MG63 (cell line): ENCODE measurements around the gene EPRS1. TPM values are rescaled to one million over a fixed set of nuclear protein-coding genes. Genes with fewer than 3 reads are reported as not detected.
A peak's percentile ranks its signal among the peaks of the same experiment; 100 is the strongest.
"Not testable (repeated sequence)": the region's sequence is repeated elsewhere in the genome, so short reads cannot be mapped to it uniquely, and the experiment has no call there.

Experiments
- DNase-seq: peaks from one replicate; pipeline ENCODE4 v3.0.0-alpha.2; 2020
- H3K27me3 ChIP-seq: fragments of 250-450 bp; sonication (Bioruptor Pico); 2 replicates; pipeline ENCODE4 v1.5.1; 2020; ENCODE audit warnings: mild to moderate bottlenecking, moderate library complexity
- H3K36me3 ChIP-seq: fragments of 250-450 bp; sonication (Bioruptor Pico); 2 replicates; pipeline ENCODE4 v1.5.1; 2020; ENCODE audit warnings: mild to moderate bottlenecking, moderate library complexity
- H3K4me3 ChIP-seq: fragments of 250-450 bp; sonication (Bioruptor Pico); 2 replicates; pipeline ENCODE4 v1.5.1; 2020; ENCODE audit warnings: mild to moderate bottlenecking, moderate library complexity
- H3K9me3 ChIP-seq: fragments of 250-450 bp; sonication (Bioruptor Pico); 2 replicates; pipeline ENCODE4 v1.5.1; 2020; ENCODE audit warnings: mild to moderate bottlenecking, moderate library complexity
- total RNA-seq: library from RNA; depleted of rRNA; stranded (reverse); fragments of >200 nt; shearing (Covaris generic); gene quantifications from 2 replicates; pipeline ENCODE4 v1.2.3, GENCODE V29; 2014; ENCODE audit warnings: low replicate concordance; rRNA removed

The EPRS1 gene
- total RNA-seq: 95.3 and 106 TPM in 2 replicates

DNA sequence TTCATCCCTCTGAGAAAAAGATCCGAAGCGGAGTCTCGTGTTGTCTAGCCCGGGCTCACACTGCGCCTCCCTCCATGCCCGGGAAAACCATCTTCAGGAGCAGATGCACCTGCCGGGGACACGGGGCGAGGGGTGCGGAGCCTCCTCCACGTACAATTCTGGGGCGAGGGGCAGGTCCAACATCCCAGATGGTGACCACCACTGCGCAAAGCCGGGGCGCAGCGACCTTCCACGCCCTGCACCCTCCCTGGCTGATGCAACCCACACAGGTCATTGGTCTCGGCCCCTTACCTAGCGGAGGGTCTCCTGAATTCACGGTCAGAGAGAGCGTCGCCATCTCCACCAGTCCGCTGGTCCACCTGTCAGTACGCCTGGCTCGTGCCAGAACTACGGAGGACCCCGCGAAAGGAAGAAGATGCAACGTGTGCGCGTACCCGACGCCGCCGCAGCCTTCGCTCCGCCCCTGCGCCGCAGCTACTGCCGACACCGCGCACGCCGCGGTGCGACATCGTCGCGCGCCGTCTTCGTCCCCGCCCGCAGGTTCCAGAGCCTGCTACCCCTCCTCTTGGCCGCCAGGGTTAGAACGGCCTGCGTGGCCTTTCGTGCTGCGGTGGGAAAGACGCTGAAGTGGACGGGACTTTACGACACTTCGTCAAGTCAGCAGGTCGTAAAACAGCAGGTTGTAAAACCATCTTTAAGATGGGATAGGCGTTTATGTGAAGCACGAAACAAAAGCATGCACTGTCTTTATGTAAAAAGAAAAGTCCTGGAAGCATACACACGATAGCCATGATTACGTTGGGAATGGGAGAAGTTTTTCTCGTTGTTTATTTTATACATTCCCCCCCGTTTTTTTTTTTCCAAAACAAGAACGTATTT, at the start of gene EPRS1:
Gene EPRS1 (minus strand): TSS at position 454 of the 879 bp plus-strand sequence. CDS start 117 bp downstream, at position 337.
- Histone ChIP-seq H3K9me3 (no peaks in the 10 kb centered on the region), H3K36me3 (peaks cover 29% of the 10 kb centered on the region), H3K4me3 (peak within 1 kb of the TSS; percentile 89), H3K27me3 (no peaks in the 10 kb centered on the region)
- DNase-seq: peak; percentile 99

DNA sequence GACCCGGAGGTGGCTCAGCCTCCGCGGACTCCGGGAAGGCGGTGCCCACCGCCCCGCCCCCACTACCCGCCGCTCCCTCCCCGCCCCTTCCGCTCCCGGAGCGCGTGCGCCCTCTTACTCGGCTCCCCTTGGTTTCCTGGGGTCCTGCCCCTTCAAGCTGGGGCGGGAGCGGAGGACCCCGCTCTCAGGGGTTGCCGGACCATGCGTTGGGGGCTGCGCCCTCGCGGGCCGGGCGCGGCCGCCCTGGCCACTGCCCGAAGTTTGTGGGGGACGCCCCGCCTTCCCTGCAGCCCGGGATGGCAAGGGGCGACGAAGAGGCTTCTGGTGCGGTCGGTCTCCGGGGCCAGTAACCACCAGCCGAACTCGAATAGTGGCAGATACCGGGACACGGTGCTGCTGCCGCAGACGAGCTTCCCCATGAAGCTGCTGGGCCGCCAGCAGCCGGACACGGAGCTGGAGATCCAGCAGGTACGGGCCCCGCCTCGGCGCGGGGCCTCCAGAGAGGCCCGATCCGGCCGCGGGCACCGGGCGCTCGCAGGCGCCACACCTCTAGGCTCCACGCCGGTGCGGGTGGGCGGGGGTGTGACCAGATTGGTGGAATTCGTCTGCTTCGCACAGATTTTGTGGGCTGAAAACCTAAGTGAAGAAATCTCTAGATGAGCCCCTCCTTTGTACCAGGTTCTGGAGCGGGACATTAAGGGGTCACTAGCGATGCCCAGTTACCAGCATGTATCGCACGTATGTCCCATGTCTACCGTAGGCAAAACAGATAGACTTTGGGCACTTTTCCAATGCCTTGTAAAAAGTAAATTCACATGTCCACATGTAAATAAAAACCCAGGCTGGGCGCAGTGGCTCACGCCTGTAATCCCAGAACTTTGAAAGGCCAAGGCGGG, 48.0 kb upstream of the EPRS1 start, which contains the start of gene IARS2:
Gene IARS2 (plus strand): TSS at position 117 of the 896 bp plus-strand sequence. CDS start 85 bp downstream, at position 202.
- Histone ChIP-seq H3K36me3 (peaks cover 36% of the 10 kb centered on the region), H3K9me3 (no peaks in the 10 kb centered on the region), H3K4me3 (peak within 1 kb of the TSS; percentile 100), H3K27me3 (no peaks in the 10 kb centered on the region)
- peak; percentile 93 for DNase-seq

DNA sequence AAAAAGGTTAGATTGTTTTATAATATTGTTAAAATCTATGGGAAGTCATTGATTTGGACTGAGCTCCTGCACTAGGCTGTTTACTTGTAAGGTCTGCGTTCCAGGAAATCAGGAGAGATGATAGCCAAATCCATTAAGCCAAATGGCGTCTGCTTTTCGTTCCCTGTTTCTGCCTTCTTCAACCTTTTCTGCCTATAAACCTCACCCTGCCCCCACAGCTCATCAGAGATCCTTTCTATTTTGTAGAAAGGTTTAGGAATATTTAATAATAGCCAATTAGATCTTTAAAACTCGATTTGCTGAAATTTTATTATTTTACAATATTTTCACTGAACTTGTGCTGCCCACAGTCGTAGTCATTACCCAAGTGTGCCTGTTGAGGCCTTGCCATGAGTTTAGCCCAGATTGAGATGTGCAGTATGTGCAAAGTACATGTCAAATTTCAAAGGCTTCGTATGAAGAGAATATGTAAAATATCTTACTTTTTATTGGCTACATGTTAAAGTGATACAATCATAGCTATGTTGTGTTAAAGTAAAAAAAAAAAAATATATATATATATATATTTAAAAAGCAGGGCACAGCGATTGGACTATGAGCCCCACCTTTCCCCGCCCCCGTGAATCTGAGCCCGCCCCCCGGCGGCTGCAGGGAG, 47.2 kb upstream of the EPRS1 start:
- no peak for DNase-seq
- H3K9me3 ChIP-seq: no peaks in the 10 kb centered on the region
- H3K36me3 ChIP-seq: peaks cover 30% of the 10 kb centered on the region
- H3K4me3 ChIP-seq: peak overlapping the region; percentile 100
- H3K27me3 ChIP-seq: no peaks in the 10 kb centered on the region

DNA sequence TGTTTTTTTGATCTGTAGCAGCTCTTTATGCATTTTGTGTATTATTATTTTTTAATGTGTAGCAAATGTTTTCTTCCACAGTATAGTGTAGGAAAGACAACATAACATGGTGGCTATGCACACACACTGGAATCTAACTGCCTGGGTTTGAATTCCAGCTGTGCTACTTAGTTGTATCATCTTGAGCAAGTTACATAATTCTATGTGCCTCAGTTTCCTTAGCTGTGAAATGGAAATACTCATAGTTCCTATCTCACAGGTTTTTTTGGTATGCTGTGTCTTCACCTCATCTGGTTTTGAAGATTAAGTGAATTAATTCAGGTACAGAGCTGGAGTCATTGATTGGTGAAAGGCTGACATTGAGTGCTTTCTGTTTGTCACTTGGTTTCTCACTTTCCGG, 46.4 kb upstream of the EPRS1 start:
- no peak for DNase-seq
- no peak overlapping the region for H3K4me3 ChIP-seq

DNA sequence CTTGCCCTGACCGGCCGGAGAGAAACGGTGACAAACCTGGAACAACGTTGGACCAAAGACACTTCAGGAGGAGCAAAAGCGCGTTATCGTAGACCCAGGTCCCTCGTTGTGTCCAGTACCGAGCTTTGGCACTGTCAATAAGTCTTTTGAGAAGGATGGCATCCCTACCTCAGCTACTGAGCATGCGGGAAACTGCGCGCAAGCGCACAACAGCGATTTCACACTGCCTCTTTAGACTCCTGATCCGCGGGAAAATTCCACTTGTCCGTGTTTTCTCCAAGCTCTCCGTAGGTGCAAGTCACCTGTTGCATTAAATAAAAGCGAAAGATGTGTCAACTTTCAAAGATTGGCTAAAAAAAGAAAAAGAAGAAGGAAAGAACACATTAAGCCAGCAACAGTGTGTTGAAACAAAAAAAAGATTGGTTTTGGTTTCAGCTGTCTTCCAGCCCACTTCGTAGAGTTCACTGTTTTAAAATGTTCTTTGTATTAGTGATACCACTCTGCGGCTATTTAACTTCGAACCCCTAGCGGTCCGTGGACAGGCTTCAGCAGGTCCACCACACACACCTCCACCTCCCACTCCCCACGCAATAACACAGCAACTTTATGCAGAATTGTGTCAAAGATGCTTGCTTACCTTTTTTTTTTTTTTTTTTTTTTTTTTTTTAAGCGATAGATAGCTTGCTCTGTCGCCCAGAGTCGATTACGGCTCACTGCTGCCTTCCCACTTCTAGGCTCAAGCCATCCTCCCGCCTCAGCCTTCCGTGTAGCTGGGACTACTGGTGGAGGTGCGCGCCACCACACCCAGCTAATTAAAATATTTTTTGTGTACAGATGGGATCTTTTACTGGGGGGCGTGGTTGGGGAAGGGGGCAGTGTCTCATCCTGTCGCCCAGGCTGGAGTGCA, 43.6 kb upstream of the EPRS1 start, which contains the start of gene BPNT1:
Gene BPNT1 (minus strand): TSS at position 139 of the 907 bp plus-strand sequence. CDS start 9,942 bp downstream, outside the sequence.
- Histone ChIP-seq H3K4me3 (peak within 1 kb of the TSS; percentile 64), H3K36me3 (no peaks in the 10 kb centered on the region; the same call in 1 of the 2 replicates), H3K27me3 (no peaks in the 10 kb centered on the region), H3K9me3 (no peaks in the 10 kb centered on the region)
- DNase-seq: peak; percentile 89

More for the DNA sequence above, 46.4 kb upstream of the EPRS1 start:
- H3K9me3 ChIP-seq: no peaks in the 10 kb centered on the region
- peaks cover 22% of the 10 kb centered on the region for H3K36me3 ChIP-seq
- H3K27me3 ChIP-seq: no peaks in the 10 kb centered on the region

DNA sequence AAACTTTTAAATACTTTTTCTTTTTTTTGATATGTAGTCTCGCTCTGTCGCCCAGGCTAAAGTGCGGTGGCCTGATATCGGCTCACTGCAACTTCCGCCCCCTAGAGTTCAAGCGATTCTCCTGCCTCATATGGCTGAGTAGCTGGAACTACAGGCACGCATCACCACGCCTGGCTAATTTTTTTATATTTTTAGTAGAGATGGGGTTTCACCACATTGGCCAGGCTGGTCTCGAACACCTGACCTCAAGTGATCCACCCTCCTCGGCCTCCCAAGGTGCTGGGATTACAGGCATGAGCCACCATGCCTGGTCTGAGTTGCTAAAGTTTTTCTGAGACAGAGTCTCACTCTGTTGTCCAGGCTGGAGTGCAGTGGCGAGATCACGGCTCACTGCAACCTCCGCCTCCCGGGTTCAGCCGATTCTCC, 40.0 kb upstream of the EPRS1 start:
- DNase-seq, H3K36me3 ChIP-seq, H3K27me3 ChIP-seq, H3K4me3 ChIP-seq, H3K9me3 ChIP-seq: not testable (repeated sequence)

DNA sequence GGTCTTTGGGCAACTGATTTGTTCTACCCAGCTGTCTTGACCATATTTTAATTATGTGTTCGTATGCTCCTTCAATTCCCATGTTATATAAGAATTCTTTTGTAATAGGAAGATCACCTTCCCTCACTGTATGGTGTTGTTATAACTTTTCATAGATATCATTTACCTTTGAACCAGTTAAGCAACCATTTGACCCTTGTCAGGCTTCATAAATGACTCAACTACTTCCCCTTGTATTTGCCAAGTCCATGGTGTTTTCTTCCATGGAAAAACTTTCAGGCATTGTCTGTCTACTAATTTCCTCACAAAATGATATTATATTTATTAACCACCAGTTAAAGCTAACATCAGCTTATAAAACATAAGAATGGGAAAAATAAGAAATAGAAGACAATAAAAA, 38.2 kb upstream of the EPRS1 start:
- H3K9me3 ChIP-seq: no peaks in the 10 kb centered on the region
- H3K36me3 ChIP-seq: peaks cover 6% of the 10 kb centered on the region
- no peak overlapping the region for H3K4me3 ChIP-seq
- DNase-seq: no peak
- no peaks in the 10 kb centered on the region for H3K27me3 ChIP-seq

DNA sequence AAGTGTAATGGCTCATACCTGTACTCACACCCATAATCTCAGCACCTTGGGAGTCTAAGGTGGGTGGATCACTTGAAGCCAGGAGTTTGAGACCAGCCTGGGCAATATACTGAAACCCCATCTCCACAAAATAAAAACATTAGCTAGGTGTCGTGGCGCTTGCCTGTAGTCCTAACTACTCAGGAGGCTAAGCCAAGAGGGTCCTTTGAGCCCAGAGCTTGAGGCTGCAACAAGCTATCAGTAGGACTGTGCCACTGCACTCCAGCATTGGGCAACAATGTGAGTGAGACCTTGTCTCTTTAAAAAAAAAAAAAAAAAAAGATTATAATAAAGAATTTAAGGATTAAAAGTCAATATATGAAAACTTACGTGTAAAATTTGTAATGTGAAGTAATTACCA, 31.6 kb upstream of the EPRS1 start:
- Histone ChIP-seq H3K36me3 (peaks cover 16% of the 10 kb centered on the region), H3K4me3 (no peak overlapping the region), H3K27me3 (no peaks in the 10 kb centered on the region), H3K9me3 (no peaks in the 10 kb centered on the region)
- DNase-seq: no peak

DNA sequence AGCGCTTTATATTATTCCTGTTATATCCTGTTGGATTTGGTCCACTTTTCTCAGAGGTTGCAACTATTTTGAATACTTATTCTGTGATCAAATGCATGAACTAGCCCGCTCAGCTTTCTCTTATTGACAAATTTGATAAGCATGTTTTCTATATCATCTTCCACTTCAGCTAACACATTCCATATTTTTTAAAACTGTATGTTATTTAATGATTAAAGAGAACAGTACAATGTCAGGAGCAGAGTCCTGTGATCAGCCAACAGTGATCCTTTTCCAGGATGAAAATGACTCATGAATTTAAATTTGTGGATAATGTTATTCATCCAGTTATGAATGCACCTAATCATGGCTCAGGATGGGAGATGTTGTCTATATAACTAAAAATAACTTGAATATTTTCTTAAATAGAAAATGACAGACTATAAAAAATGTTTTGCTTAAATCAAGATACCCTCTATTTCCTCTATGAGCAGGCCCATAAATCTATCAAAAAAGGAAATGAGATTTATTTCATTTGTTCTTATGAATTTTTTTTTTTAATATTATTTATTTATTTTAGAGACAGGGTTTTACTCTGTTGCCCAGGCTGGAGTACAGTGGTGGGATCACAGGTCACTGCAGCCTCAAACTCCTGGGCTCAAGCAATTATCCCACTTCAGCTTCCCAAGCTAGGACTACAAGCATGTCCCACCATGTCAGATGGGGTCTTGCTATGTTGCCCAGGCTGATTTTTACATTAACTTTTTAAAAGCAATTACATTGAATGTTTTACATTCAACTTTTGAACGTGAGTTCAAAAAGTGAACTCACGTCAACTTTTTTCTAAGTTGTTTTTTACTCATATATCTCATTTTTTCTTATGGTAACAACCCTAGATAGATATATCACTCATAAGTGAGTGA, 30.8 kb upstream of the EPRS1 start:
- Histone ChIP-seq H3K4me3 (no peak overlapping the region), H3K27me3 (no peaks in the 10 kb centered on the region), H3K36me3 (peaks cover 20% of the 10 kb centered on the region), H3K9me3 (no peaks in the 10 kb centered on the region)
- no peak for DNase-seq

DNA sequence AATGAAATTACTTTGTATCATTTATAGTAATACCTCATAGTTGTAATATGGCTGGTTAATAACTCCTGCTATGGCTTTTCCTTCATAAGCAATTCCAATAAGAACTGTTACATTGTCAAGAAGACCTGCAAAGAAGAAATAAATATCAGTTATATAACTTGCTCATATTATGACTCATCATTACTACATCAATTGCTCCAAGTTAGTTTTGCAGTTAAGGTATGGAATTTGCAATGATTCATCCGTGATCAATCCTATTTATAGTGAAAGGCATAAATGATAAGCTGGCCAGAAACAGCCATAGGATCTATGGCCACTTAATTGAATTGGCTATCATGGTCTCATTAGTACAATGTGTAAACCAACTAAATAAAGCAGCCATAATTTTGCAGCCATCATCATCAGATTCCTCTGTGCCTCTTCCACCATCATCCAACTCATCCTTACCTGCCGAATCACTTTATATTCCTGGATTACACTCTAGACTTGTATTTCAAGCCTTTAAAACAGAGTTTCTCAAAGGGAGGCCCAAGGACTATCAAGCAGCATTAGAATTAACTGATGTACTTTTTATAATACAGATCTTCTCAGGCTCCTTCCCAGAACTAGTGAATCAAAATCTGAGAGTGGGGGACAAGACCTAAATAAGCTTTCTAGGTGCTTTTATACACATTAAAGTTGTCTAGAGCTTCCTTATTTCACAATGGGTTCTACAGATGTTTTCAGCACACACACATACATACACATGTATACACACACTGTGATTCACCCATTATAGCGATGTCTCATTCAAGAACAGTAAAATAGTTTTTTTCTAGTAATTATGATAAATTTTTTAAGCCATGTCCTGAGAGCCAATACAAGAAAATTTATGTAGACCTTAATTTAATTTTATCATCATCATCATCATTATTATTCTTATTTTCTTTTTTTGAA, 21.2 kb upstream of the EPRS1 start:
- Histone ChIP-seq H3K4me3 (no peak overlapping the region), H3K27me3 (no peaks in the 10 kb centered on the region), H3K36me3 (peaks cover 11% of the 10 kb centered on the region), H3K9me3 (no peaks in the 10 kb centered on the region)
- no peak for DNase-seq

DNA sequence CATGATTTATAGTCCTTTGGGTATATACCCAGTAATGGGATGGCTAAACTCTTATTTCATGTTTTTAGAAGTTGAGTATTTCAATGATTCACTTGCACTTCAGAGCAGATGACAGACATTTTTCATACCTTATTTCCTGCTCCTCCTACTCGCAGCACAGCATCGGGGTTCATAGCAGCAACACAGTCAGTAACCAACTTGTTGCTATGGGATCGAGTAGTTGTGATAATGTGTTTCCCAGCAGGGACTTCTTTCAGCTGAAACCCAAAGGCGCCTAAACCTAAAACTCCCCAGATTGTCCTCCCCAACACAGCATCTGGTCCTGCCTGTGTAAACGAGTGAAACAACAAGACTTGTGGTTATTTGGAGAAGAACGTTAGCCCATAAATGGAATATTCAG, 16.3 kb upstream of the EPRS1 start:
- no peak for DNase-seq
- Histone ChIP-seq H3K27me3 (no peaks in the 10 kb centered on the region), H3K36me3 (peaks cover 15% of the 10 kb centered on the region), H3K9me3 (no peaks in the 10 kb centered on the region), H3K4me3 (no peak overlapping the region)

DNA sequence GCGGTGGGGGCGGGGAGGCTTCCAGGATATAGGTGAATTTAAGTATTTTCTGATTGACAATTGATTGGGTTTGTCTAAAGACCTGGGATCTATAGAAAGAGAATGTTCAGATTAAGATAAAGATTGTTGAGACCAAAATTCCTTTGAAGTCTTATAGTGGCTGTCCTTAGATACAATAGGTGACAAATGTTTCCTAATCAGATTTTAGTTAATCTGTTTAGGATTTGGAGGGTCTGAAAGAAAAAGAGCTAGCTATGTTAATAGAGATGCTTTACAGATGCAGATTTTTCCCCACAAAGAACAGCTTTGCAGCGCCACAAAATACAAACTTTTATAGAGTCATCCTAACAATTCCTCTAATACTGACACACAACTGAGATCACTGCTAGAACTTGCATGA, 14.6 kb upstream of the EPRS1 start:
- peaks cover 10% of the 10 kb centered on the region for H3K36me3 ChIP-seq
- no peaks in the 10 kb centered on the region for H3K27me3 ChIP-seq
- no peak for DNase-seq
- no peaks in the 10 kb centered on the region for H3K9me3 ChIP-seq
- no peak overlapping the region for H3K4me3 ChIP-seq

DNA sequence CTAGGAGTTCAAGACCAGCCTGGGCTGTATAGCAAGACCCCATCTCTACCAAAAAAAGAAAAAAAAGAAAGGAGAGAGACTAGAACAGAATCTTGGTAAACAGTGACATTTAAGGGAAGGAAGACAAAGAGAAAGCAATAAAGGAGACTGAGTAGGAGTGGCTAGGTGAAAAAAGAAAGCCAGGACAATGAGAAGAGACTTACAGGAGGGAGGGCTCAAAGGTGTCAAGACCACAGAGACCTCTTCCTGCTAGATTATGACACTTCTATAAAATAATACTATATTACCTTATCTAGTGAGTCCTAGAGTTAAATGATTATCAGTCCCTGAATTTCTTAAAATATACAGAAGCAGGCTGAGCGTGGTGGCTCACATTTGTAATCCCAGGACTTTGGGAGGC, 10.1 kb upstream of the EPRS1 start:
- Histone ChIP-seq H3K36me3 (peaks cover 4% of the 10 kb centered on the region), H3K27me3 (no peaks in the 10 kb centered on the region), H3K4me3 (no peak overlapping the region), H3K9me3 (no peaks in the 10 kb centered on the region)
- no peak for DNase-seq
